ENCODE results near the gene CRB2.

DNA sequence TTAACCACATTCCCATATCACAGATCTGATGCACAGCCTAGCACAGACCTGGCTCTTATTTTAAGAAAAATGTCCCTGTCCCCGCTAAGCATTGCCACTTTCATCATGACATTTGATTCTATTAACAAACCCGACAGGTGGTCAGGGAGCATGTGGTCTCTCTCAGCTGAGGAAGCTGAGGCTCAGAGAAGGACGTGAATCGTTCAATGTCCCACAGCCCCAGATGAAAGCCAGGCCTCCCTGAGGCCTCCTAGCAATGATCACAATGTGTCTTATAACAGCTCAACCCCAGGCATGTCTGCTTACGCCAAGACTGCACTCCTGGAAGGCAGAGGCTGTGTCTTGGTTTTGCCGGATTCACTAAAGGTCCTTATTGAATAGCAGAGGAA, 10.4 kb upstream of the CRB2 start:
- TF ChIP-seq, protein P1, sequence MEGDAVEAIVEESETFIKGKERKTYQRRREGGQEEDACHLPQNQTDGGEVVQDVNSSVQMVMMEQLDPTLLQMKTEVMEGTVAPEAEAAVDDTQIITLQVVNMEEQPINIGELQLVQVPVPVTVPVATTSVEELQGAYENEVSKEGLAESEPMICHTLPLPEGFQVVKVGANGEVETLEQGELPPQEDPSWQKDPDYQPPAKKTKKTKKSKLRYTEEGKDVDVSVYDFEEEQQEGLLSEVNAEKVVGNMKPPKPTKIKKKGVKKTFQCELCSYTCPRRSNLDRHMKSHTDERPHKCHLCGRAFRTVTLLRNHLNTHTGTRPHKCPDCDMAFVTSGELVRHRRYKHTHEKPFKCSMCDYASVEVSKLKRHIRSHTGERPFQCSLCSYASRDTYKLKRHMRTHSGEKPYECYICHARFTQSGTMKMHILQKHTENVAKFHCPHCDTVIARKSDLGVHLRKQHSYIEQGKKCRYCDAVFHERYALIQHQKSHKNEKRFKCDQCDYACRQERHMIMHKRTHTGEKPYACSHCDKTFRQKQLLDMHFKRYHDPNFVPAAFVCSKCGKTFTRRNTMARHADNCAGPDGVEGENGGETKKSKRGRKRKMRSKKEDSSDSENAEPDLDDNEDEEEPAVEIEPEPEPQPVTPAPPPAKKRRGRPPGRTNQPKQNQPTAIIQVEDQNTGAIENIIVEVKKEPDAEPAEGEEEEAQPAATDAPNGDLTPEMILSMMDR (IDR thresholded peaks at IDR 0.05), result no peak
- no peak for TF ChIP-seq POLR2A (IDR thresholded peaks at IDR 0.05)
